ENCODE results near the gene MYD88. TPM values are rescaled to one million over a fixed set of nuclear protein-coding genes. Genes with fewer than 3 reads are reported as not detected.

The MYD88 gene
- 23.0 and 29.2 TPM in 2 replicates for total RNA-seq

GRCh38 chr3:38138349-38139190 lies at the start of gene MYD88:
Gene MYD88, plus strand, starts transcription at chr3:38138661. Its CDS starts 40 bp downstream, at chr3:38138701.

GRCh38 chr3:38136777-38137614 lies 1.5 kb upstream of the MYD88 start, which contains the start of gene ACAA1:
Gene ACAA1, minus strand, starts transcription at chr3:38137127. Its CDS starts 92 bp downstream, at chr3:38137035.

GRCh38 chr3:38164952-38165721 lies 26.7 kb downstream of the MYD88 start, which contains the start of gene OXSR1:
Gene OXSR1, plus strand, starts transcription at chr3:38165537. Its CDS starts 340 bp downstream, at chr3:38165877.

Other genes starting within 250 kb of the MYD88 start
- gene VILL, start 147.9 kb upstream of the MYD88 start, total RNA-seq, result 5.8 and 8.7 TPM in 2 replicates
- 30.1 and 41.8 TPM in 2 replicates for gene PLCD1, start 109.0 kb upstream of the MYD88 start, total RNA-seq
- gene DLEC1, start 99.5 kb upstream of the MYD88 start, total RNA-seq, result under 0.01 and 0.49 TPM in 2 replicates
- gene ACAA1, start 1.5 kb upstream of the MYD88 start, total RNA-seq, result 34.8 and 39.5 TPM in 2 replicates
- gene OXSR1, start 26.9 kb downstream of the MYD88 start, total RNA-seq, result 30.0 and 40.3 TPM in 2 replicates
- gene SLC22A13, start 127.2 kb downstream of the MYD88 start, total RNA-seq, result not detected in 2 replicates
- gene SLC22A14, start 143.6 kb downstream of the MYD88 start, total RNA-seq, result not detected in 2 replicates
- gene XYLB, start 208.1 kb downstream of the MYD88 start, total RNA-seq, result 2.6 and 2.7 TPM in 2 replicates